COR-L47 (cell line): ENCODE measurements around the gene CARD9.

Experiments
- DNase-seq: peaks from one replicate; lab custom pipeline; 2025; lab: John Stamatoyannopoulos, UW

Gene CARD9

DNA sequence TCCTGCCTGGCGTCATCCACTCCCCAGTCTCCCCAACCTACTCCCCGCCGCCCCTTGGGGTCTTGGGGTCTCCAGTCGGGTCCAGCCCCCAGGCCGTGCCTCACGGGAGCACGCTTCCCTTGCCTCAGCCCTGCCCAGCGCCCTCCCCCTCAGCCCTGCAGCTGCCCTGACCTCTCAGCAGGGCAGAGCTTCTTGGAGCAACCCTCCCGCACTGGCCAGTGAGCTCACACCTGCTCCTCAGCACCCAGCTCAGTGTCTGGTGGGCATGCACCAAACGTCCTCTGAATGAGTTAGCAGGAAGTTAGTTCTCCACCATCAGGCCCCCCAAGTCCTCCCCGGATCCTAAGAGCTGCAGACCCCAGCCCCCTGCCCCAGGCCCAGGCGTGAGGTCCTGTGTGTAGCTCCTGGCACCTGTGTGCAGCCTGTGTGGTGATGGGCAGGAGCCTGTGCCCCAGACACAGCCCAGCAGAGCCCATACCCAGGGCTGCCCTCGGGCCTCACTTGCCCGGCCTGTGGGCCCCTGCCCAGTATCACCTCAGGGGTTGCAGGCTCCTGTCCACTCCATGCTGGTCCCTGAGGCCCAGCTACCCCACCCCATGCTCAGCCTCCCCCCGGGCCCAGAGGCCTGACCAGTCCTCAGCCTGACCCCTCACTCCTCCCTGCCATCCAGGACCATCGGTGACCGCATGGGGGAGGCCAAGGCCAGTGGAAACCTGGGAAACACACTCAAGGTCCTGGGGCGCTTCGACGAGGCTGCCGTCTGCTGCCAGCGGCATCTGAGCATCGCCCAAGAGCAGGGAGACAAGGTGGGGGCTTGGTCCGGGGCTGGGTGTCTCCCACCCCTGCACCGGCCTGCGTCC lies 37.9 kb downstream of the CARD9 start:
- no peak for DNase-seq

DNA sequence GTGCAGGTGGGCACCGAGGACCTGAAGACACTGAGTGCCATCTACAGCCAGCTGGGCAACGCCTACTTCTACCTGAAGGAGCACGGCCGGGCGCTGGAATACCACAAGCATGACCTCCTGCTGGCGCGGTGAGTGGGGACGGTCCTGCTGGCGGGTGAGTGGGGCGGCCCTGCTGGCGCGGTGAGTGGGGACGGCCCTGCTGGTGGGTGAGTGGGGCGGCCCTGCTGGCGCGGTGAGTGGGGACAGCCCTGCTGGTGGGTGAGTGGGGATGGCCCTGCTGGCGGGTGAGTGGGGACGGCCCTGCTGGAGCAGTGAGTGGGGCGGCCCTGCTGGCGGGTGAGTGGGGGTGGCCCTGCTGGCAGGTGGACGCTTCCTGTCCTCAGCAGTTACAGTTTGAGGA lies 38.9 kb downstream of the CARD9 start:
- no peak for DNase-seq

DNA sequence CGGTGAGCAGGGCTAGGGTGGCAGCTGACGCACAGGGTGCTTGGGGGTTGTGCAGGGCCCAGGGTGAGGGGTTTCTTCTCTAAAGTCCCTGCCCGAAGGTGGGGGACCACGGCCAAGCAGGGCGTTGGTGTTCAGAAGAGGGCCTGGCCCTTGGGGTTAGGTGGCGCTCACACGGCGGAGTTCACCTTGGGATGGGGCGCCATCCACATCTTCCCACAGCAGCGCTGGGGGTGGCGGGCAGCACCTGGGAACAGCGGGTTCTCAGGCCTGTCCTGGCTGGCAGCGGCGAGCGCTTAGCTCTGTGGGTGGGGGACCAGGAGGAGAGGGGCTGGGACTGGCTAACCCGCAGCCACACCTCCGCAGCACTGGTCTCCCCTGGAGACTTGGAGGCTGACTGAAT lies 40.0 kb downstream of the CARD9 start:
- no peak for DNase-seq

DNA sequence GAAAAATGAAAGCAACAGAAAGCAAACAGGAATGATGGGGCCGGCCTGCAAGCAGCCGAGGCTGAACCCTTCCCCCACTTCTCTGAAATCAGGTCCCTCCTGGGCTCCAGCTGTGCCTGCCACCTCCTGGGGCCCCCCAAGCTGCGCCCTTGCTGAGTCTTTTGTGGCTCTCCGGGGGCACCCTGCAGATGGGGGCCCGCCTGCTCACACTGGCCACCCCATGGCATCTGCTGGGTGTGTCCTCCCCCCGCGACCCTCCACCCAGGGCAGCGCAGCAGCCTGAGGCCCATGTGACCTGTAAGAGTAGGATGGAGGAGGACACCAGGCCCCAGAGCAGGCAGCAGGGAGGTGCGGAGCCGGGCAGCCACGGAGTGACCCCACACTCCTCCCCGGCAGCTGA lies 40.4 kb downstream of the CARD9 start:
- no peak for DNase-seq

DNA sequence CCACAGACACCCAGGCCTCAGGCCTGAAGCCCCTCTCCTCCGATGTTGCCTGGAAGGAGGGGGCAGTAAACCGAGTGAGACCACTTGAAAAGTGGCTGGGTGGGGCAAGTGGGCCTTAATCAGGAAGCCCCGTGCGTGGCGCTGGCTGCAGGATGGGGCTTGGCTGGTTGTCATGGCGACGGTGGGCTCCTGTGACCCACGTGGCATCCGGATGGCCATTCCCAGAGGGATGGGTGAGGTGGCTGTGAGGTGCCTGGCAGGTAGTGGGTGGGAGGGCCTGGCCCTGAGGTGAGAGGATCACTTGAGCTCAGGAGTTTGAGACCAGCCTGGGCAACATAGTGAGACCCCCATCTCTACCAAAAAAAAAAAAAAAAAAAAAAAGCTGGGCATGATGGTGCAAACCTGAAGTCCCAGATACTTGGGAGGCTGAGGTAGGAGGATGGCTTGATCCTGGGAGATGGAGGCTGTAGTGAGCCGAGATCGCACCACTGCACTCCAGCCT lies 40.9 kb downstream of the CARD9 start:
- DNase-seq = no peak

DNA sequence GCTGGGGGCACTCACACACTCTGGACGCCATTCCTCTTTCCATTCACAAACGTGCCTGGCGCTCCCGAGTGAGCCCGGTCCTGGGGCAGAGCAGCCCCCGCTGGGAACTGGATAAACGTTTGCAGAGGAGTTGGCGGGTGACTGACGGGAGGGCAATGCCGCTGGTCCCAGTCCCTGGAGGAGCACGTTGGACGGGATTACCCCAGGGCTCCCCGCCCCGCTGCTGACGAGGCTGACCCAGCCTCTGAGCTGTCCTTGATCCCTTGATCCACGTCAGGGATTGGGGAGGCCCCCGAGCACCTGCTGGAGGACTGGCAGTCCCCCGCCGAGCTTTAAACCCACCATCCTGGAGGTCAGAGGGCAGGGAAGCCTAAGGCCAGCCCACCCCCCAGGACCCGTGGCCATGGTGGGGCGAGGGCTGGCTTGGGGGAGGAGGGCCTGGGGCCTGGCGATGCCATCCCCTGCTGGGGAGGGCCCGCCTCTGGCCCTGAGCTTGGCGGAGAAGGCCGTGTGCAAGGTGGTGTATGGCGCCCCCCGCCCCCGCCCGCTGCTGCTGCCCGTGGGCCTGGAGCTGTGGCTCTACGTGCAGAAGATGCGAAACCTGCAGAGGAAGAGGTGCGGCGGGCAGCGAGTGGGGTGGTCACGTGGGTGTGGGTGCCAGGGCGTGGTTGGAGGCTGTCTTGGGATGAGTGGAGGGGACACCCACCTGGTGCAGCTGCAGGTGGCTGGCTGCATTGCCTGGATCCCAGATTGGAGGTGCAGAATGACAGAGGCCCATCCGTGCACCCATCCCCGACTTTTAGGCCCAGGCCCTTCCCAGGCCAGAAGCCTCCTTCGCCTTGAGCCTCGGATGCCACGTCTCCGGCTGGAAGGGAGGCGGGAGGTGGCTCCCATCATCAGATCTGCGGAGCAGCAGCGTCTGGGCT lies 41.6 kb downstream of the CARD9 start:
- DNase-seq = no peak

DNA sequence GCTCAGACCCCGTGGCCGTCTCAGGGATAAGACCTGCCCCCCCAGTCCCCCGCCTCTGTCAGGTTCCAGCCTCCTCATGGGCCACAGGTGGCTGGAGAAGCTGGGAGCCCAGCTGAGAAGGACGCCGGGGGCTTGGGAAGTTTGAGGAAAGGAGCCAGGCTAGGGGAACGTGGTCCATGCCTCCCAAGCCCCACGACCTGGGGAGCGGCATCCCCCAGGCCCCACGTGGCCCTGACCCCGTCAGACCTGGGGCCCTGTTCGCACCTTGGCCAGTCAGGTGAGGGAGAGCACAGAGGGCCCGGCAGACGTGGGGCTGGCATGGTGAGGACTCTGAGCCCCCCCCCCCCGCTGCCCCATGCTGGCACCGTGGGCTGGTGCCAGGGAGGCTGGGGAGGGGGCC lies 42.4 kb downstream of the CARD9 start:
- DNase-seq = no peak

DNA sequence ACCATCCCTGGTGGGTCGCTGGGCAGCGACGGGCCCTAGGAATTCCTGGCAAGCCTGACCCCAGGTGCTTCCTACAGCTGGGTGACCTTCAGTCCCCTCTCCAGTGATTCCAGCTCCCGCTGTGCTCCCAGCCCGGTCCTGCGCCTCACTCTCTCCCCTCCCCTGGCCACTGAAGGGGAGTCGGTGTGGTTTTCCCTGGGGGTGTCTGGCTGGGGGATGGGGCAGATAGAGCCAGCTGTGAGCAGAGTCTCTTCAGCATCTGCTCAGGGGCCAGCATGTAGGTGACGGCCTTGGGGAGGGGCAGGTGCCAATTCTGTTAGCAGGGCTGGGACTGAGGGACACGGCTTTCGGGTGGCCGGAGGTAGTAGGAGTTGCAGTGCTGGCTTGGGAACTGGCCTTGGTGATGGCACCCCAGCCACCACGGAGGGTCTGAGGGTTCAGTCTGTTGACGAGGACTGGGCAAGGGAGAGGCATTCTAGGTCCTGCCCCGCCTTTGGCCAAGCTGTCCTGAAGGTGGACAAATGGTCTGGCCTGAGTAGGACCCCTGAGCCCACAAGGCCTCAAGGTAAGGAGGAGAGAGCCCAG lies 43.0 kb downstream of the CARD9 start:
- DNase-seq = no peak

DNA sequence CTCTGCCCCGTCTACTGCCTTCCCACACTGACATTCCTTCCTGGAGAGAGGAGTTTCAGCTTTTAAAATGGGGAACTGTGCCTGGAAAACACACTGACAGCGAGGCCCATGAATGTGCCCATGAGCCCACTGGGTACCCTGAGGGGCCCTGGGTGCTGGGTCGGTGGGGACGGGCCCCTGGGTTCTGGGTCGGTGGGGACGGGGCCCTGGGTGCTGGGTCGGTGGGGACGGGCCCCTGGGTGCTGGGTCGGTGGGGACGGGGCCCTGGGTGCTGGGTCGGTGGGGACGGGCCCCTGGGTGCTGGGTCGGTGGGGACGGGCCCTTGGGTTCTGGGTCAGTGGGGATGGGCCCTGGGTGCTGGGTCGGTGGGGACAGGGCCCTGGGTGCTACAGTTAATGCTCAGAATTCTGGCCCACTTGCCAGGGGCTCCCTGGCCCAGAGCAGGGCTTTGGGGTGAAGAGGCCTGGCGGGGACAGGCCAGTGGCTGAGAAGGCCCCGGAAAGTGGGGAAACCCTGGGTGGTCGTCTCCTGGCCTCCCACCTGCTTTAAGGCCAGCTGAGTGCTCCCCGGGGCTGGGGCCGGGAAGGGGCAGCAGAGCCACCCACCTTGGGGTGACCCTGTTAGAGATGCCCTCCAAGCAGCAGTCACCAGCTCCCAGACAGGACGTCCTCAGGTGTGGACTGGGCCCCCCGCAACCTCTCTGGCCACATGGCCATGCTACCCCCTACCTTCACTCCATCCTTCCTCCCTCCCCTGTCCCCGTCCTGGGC lies 43.6 kb downstream of the CARD9 start:
- no peak for DNase-seq

DNA sequence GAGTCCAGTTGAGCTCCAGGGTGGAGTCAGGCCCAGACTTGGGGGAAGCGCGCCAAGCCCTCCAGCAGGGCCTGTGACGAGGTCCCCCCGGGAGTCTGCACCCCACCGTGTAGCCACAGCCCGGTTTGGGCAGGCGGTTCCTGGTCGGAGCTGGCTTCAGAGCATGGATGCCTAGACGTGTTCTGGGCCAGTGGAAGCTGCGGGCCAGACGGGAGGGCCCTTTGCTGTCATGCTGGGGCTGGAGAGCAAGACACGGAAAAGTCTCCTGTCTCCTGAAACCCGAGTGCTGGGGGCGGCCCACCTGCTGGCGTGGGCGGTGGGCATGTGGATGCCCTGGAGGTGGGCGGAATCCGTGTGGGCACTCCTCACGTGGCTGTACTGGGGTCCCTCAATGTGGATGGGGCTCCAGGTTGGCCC lies 44.2 kb downstream of the CARD9 start:
- DNase-seq = no peak

DNA sequence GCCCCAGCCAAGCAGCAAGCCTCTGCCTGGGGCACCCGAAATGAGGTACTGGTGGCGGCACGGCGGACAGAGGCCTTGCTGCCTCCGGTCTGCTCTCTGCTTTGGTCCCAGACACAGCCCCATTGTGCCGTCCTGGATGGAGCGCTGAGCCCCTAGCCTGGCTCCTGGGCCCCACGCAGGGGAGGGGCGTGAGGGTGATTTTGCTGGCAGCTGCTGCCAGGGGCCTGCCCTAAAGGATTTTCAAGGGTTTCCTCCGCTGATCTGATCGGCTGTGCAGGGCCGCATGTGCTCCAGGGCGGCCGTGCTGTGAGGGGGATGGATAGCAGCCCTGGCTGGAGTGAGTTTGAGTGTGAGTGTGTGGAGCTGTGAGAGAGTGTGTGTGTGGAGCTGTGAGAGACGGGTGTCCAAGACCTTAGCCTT lies 44.8 kb downstream of the CARD9 start:
- DNase-seq = no peak

DNA sequence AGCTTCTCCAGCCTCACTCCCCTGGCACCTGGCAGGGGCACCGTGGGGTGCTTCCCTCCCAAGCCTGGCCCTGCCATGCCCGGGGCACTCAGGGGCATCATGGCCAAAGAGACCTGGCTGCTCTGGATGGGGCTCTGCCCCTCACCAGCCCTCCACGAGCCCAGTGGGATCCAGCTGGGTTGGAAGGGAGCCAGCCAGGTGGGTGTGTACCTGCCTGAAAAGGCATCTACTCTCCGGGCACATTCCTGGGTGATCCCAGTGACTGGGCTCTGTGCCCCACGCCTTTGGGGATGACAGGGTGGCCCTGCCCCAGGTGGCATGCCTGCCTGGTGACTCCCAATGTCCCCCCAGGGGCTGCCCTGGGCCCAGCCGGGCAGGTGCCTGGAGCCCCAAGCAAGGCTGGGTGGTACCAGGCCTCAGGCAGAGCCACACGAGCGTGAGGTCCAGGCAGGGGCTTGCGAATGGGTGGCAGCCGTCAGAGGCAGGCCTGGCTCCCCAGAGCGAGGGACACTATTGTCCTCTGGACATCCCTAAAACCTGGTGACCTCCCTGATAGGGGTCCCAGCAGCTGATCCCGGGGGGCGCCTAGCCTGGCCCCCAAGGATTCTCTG lies 45.4 kb downstream of the CARD9 start:
- DNase-seq = peak; percentile 53

DNA sequence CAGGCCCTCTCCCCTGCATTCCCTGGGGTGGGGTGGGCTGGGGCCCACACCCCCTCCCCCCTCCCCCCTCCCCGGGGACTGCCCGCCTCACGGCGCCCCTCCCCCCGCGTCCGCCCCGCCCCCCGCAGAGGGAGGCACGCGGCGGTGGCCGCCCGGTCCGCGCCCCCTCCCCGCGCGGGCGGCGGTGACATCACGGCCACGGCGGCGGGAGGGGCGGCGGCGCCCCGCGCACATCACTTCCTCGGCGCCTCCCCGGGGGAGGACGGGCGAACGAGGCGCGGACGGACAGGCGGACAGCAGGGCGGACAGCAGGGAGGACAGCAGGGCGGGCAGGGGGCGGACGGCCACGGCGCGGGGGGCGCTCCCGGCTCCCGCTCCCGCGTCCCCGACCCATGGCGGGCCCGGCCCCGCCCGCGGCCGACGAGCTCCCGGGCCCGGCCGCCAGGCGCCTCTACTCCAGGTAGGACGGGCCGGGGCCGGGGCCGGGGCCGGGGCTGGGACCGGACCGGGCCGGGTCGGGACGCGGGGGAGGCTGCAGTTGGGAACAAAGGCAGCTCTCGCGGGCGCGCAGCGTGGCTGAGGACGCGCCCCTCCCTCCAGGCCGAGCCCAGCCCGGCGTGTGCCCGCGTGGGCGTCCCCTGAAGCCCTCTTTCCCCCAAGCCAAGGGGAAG lies 46.0 kb downstream of the CARD9 start, which contains the start of gene GPSM1:
TSS of gene GPSM1 (plus strand) at position 236 of the 671 bp plus-strand sequence. CDS start at position 393, 157 bp downstream.
- DNase-seq = no peak

DNA sequence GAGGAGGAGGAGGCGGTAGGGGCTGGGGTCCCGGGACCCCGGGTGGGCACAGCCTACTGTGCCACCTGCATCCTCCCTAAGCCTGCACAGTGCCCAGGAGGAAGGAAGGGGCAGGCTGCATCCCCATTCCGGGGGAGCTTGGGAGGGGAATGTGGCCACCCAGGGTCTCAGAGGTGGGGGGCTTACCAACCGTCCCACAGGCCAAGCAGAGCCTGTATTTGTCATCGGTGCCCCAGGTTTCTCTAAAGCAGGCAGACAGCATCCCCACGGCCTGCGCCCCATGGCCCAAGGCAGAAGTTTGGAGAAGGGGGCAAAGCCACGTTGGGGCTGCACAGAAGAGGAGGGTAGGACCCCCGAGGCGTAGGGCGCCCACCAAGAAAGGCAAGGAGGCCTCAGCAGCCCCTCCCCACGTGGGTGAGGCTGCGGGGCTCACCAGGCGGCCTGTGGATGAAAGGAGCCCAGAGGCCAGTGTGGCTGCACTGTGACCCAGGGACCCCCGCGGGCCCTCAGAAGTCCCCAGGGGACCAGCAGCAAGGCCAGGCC lies 46.6 kb downstream of the CARD9 start:
- no peak for DNase-seq

DNA sequence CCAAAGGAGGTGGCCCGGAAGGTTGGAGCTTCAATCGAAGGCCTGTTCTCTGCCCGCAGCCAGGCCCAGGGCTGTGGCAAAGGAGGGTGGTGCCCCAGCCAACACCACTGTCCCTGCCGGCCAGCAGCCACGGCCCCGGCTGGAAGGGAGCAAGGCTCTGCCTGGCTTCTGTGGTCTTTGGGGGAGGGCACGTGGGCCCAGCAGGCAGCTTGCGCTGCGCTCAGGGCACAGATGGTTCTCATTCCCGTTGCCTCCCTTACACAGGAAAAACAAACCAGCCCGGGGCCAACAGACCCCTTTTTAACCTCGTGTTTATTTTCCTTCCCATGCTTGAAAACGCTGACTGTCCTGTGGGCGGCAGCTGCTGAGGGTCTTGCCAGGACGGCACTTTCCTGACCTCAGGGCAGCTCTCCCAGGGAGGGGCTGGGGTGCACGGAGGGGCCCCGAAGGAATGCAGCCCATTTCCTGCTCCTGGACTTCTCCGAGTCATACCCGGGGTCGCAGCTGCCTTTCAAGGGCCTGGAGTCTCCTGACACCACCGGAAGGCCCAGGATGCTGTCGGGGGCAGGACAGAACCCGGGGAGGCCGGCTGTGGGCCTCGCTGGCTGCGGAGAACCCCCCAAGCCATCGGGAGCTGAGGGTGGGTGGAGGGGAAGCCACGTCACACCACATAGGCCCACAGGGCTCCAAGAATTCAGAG lies 47.3 kb downstream of the CARD9 start:
- no peak for DNase-seq

DNA sequence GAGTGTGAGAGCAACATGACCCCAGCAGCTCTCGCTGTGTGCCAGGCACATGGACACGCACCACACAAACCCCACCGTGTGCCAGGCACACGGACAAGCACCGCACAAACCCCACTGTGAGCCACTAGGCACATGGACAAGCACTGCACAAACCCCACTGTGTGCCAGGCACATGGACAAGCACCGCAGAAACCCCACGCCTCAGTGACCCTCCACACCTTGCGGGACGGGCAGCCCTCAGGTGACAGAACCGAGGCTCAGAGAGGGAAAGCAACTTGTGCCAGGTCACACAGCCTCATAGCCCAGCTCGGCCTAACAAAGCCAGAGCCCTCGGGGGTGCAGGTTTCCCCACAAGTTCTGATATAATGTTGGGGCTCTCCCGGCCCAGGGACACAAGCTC lies 48.1 kb downstream of the CARD9 start:
- no peak for DNase-seq

DNA sequence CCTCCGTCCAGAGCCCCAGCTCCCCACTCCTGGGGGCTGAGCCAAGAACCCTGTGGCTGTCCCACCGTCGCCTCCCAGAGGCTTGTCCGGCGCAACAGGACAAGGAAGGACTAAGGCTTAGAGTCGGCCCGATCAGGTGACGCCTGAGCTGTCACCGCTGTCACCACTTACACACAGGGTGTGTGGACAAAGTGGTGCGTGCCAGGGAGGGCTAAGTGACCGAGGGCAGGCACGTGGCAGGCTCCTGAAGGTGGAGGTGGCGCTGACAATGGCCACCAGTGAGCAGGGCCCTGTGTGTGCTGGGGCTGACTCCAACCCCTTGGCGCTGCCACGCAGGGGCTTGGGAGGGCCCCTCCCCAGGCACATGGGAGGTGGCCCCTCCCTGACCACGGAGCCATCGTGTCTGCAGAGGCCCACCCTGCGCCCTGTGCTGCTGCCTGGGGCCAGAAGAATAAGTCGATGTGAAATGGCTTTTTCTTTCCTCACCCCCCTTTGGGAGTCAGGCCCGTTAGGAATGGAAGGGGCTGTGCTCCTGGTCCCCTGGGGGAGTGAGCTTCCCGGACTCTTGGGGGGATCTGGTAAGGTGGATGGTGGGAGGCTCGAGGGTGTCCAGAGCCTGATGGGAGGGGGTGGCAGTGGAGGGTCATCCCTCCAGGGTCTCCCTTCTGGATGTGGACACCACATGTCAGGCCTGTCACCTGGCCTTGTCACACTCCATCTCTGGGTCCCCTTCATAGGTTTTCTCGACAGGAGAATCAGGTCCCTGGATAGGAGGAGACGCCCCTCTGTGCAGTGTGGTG lies 48.8 kb downstream of the CARD9 start:
- DNase-seq = no peak

DNA sequence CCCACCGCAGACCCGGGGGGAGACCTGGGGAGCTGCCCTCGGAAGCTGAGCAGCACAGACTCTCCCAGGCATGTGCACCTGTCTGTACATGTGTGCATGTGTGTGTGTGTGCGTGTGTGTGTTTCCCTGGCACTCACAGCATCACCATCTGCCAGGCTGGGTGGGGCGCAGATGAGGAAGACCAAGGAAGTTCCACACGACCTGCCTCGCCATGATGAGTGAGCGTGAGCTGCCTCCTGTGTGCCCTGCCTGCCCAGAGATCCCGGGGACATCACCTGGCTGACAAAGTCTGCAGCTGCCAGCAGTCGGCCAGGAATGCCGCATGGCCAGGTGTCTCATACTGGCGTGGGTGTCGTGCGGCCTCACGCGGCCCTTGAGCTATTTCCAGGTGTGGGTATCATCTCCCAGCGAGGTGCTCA lies 50.1 kb downstream of the CARD9 start:
- no peak for DNase-seq
